Activated CD8-positive, alpha-beta memory T cell treated with anti-CD3 and anti-CD28 coated beads, Interleukin-2, amount 50 U/mL, for 24 hours (primary cell): Measurements from ENCODE around the gene CSN3.

Source experiments
- DNase-seq: peaks from one replicate; pipeline ENCODE4 v3.0.0-alpha.2; 2020; ENCODE audit errors: extremely low read depth

The CSN3 gene

GRCh38 chr4:70291341-70291740 is 48.9 kb downstream of the CSN3 start:
- DNase-seq, result no peak

GRCh38 chr4:70297576-70297975 is 55.2 kb downstream of the CSN3 start:
- DNase-seq, result no peak

DNA sequence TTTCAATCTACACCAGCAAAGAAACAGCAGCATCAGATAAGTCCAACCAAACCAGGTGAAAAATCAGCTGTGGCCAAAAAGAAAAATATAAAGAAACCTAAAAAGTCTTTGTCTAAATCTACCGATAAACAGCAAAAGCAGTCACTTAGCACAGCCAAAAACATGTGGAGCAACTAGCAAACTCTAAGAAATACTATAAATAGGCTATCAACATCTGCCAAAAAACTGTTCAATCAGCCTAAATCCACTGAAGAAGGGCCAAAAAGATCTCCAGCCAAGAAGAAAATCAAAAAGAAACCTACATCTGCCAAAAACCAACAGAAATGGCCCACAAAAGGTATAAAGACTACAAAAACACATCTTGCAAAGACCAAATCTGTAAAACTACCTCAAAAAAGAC is 55.7 kb downstream of the CSN3 start:
- no peak for DNase-seq

- DNase-seq, result no peak
These were observed 57.2 kb downstream of the CSN3 start for GRCh38 chr4:70299643-70300042.

- DNase-seq, result no peak
These were observed 57.8 kb downstream of the CSN3 start for GRCh38 chr4:70300215-70300614.
